GM06990 (cell line): ENCODE data around the gene NAV3.

Experiments used
- DNase-seq: peaks from one replicate; pipeline ENCODE4 v3.0.0-alpha.2; 2011; ENCODE audit not compliant: insufficient read length; ENCODE audit errors: extremely low read depth
- H3K27me3 ChIP-seq: replicated peaks from 2 replicates; pipeline ENCODE4 v1.6.0; 2011; ENCODE audit warnings: low read length; ENCODE audit not compliant: control insufficient read depth, insufficient read depth
- H3K36me3 ChIP-seq: 2 replicates; pipeline ENCODE4 v1.5.1; 2011; ENCODE audit warnings: low read length; ENCODE audit not compliant: control insufficient read depth, insufficient read depth
- H3K4me3 ChIP-seq: replicated peaks from 2 replicates; pipeline ENCODE4 v1.5.1; 2011; ENCODE audit warnings: low read depth, mild to moderate bottlenecking, control low read depth, low read length
- CTCF ChIP-seq: IDR thresholded peaks from 2 replicates; pipeline ENCODE4 v1.5.1; 2011; ENCODE audit warnings: low read length, control low read depth, mild to moderate bottlenecking, inconsistent platforms; ENCODE audit not compliant: insufficient read depth, poor library complexity, severe bottlenecking

NAV3 gene

GRCh38 chr12:78035901-78036606 lies 205.4 kb downstream of the NAV3 start:
- Histone ChIP-seq H3K4me3 (no peak overlapping the region), H3K27me3 (no peaks in the 10 kb centered on the region), H3K36me3 (no peaks in the 10 kb centered on the region)
- DNase-seq, result no peak
- no peak for TF ChIP-seq CTCF

GRCh38 chr12:78036874-78037273 lies 206.2 kb downstream of the NAV3 start:
- TF ChIP-seq CTCF, result no peak
- Histone ChIP-seq H3K27me3 (no peaks in the 10 kb centered on the region), H3K36me3 (no peaks in the 10 kb centered on the region), H3K4me3 (no peak overlapping the region)
- no peak for DNase-seq

GRCh38 chr12:78037707-78038106 lies 207.0 kb downstream of the NAV3 start:
- TF ChIP-seq CTCF, result peak; percentile 29
- no peaks in the 10 kb centered on the region for H3K36me3 ChIP-seq
- no peaks in the 10 kb centered on the region for H3K27me3 ChIP-seq
- DNase-seq, result no peak
- H3K4me3 ChIP-seq, result no peak overlapping the region

- TF ChIP-seq CTCF, result no peak
- no peak overlapping the region for H3K4me3 ChIP-seq
- DNase-seq, result no peak
- no peaks in the 10 kb centered on the region for H3K36me3 ChIP-seq
- no peaks in the 10 kb centered on the region for H3K27me3 ChIP-seq
These were observed 207.8 kb downstream of the NAV3 start for GRCh38 chr12:78038541-78038940.

GRCh38 chr12:78038986-78039385 lies 208.3 kb downstream of the NAV3 start:
- Histone ChIP-seq H3K4me3 (no peak overlapping the region), H3K27me3 (no peaks in the 10 kb centered on the region), H3K36me3 (no peaks in the 10 kb centered on the region)
- TF ChIP-seq CTCF, result no peak
- DNase-seq, result no peak

GRCh38 chr12:78040111-78040510 lies 209.4 kb downstream of the NAV3 start:
- Histone ChIP-seq H3K36me3 (no peaks in the 10 kb centered on the region), H3K4me3 (no peak overlapping the region), H3K27me3 (no peaks in the 10 kb centered on the region)
- DNase-seq, result no peak
- no peak for TF ChIP-seq CTCF
